HG03342 (cell line): ENCODE results near the gene CTLA4.
"Not testable (repeated sequence)": the region's sequence is repeated elsewhere in the genome, so short reads cannot be mapped to it uniquely, and the experiment has no call there.

Source experiments
- ATAC-seq: cut with Tn5 transposase; IDR thresholded peaks from one replicate; pipeline ENCODE4 v1.9.1; 2021; ENCODE audit warnings: mild to moderate bottlenecking, moderate library complexity; ENCODE audit not compliant: unreplicated experiment

The CTLA4 gene

GRCh38 chr2:203855274-203855673, 12.3 kb upstream of the CTLA4 start:
- ATAC-seq, result no peak

- ATAC-seq, result no peak
Observed at GRCh38 chr2:203857656-203858055, 9.9 kb upstream of the CTLA4 start.

- ATAC-seq, result no peak
Observed at GRCh38 chr2:203858176-203858575, 9.4 kb upstream of the CTLA4 start.

DNA sequence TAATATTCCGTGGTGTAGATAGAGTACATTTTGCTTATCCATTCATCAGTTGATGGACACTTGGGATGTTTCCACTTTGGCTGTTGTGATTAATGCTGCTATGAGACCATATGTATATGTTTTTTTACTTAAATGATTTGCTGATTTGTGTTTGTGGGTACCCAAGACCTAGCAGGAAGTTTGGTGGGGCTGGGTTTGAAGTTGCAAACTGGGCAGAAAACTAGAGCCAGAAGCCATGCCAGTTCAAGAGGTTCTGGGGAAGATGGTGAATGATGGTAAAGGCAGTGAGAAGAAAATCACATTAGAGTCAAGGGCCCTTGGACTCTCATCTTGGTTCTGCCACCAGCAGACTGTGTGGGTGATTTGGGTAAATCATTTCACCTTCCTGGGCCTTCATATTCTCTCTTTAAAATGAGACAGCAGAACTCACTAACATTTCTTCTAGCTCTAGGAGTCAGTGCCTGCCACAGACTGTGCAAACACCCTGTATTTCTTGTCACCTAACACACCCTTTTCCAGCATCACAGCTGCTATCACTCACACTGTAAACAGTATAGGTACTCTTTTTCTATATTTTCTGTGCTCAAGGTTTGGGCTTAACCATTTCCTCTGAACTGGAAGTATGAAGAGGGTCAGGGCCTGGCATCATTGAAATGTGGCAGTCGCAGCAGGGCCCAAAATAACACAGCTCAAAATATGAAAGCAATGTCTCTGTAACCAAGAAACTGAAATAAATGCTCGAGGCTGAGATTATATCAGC, 8.4 kb upstream of the CTLA4 start:
- ATAC-seq, result no peak

GRCh38 chr2:203861197-203861596, 6.4 kb upstream of the CTLA4 start:
- ATAC-seq, result no peak

- no peak for ATAC-seq
Observed at GRCh38 chr2:203861607-203862006, 6.0 kb upstream of the CTLA4 start.

DNA sequence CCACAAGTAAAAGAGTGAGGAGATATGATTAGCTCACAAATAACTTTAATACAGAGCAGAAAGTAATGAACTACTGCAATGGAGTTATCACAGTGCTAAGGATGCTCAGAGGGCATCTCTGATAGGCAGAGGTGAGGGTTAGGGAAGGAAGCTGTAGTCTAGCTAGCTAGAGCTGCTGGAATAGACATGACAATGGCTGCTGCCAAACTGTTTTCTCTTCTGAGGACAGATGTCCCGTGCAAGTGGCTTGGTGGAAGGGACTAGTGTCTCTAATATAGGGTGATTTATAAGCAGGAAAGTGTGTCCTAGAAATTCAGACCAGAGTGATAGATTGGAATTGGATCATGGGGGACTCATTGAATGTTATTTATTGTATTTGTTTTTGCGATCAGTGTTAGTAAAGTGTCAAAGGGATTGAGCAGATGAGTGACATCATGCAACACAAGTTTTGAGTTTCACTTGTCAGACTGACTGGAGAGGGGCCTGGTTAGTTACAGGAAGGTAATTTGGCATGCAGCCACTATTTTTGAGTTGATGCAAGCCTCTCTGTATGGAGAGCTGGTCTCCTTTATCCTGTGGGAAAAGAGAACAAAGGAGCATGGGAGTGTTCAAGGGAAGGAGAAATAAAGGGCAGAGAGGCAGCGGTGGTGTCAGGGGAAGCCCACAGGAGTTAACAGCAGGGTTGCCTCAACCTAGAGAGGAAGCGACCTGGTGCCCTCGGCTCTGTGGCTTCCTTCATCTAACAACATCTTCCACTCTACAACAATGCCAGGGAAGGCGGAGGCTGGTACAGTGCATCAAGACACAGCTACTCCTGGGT, 1.9 kb downstream of the CTLA4 start:
- ATAC-seq, result no peak

- no peak for ATAC-seq
Observed at GRCh38 chr2:203870481-203870880, 2.9 kb downstream of the CTLA4 start.

DNA sequence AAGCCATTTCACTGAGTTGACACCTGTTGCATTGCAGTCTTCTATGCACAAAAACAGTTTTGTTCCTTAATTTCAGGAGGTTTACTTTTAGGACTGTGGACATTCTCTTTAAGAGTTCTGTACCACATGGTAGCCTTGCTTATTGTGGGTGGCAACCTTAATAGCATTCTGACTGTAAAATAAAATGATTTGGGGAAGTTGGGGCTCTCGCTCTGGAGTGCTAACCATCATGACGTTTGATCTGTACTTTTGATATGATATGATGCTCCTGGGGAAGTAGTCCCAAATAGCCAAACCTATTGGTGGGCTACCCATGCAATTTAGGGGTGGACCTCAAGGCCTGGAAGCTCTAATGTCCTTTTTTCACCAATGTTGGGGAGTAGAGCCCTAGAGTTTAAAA, 3.4 kb downstream of the CTLA4 start:
- ATAC-seq, result no peak

DNA sequence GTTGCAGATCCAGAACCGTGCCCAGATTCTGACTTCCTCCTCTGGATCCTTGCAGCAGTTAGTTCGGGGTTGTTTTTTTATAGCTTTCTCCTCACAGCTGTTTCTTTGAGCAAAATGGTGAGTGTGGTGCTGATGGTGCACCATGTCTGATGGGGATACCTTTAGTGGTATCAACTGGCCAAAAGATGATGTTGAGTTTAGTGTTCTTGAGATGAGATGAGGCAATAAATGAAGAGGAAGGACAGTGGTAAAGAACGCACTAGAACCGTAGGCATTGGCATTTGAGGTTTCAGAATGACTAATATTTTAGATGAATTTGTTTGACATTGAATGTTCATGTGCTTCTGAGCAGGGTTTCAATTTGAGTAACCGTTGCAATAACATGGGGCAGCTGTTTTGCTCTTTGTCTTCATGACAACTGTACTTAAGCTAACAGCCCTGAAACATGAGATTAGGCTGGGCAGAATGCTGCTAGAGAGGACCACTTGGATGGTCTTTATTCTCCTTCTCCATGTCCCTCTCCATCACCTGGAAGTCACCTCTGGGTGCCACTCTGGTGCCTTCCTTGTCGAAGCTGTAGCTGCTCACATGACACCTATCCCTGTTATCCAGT, 3.9 kb downstream of the CTLA4 start:
- peak; percentile 96 for ATAC-seq

DNA sequence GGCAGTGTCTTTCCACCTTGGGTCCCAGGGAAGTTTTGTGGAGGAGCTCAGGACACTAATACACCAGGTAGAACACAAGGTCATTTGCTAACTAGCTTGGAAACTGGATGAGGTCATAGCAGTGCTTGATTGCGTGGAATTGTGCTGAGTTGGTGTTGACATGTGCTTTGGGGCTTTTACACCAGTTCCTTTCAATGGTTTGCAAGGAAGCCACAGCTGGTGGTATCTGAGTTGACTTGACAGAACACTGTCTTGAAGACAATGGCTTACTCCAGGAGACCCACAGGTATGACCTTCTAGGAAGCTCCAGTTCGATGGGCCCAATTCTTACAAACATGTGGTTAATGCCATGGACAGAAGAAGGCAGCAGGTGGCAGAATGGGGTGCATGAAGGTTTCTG, 5.9 kb downstream of the CTLA4 start:
- ATAC-seq, result no peak

DNA sequence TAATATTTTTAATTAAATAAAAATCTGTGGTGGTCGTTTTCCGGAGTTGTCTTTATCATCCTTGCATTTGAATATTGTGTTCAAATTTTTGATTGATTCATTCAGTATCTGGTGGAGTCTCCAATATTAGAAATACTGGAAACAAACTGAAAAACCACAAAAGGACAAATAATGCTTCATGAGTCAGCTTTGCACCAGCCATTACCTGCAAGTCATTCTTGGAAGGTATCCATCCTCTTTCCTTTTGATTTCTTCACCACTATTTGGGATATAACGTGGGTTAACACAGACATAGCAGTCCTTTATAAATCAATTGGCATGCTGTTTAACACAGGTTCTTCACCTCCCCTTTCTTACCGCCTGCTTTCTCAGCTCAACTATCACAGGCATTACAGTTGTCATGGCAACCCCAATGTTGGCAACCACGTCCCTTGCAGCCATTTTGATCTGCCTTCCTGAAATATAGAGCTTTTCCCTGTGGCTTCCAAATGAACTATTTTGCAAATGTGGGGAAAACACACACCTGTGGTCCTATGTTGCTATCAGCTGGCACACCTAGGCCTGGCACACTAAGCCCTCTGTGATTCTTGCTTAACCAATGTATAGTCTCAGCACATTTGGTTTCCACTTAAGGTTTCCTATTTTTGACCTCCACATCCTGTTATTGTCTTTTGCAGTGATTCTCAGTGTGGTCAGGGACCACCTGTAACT, 6.5 kb downstream of the CTLA4 start:
- ATAC-seq, result no peak

DNA sequence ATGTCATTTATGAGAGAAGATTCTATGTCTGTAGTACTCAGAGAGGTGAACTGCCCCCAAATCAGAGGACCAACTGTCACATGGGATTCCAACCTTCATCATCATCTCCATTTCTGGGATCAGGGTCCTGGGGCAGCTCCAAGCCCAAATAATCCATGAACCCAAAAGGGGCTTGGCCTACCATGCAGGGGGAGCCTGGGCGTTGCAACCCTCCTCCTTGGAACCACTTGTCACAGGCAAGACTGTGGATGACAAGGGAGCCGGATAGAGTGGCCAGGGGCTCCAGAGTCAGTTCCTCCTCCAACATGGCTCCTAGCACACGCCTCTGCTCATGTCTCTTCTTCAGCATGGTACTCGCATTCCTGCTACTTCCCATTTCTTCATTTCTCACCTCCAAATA, 7.9 kb downstream of the CTLA4 start:
- no peak for ATAC-seq

- no peak for ATAC-seq
Observed at GRCh38 chr2:203876328-203876727, 8.8 kb downstream of the CTLA4 start.

GRCh38 chr2:203878063-203878462, 10.5 kb downstream of the CTLA4 start:
- no peak for ATAC-seq

- ATAC-seq, result no peak
Observed at GRCh38 chr2:203880557-203881125, 13.1 kb downstream of the CTLA4 start.

DNA sequence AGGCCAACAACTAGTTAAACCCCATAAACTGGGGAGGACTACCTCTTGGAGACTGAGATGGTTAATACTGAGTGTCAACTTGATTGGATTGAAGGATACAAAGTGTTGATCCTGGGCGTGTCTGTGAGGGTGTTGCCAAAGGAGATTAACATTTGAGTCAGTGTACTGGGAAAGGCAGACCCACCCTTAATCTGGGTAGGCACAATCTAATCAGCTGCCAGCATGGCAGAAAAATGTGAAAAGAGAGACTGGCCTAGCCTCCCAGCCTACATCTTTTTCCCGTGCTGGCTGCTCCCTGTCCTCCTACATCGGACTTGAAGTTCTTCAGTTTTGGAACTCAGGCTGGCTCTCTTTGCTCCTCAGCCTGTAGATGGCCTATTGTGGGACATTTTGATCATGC, 13.6 kb downstream of the CTLA4 start:
- ATAC-seq, result not testable (repeated sequence)

GRCh38 chr2:203882551-203882950, 15.0 kb downstream of the CTLA4 start:
- ATAC-seq, result no peak

DNA sequence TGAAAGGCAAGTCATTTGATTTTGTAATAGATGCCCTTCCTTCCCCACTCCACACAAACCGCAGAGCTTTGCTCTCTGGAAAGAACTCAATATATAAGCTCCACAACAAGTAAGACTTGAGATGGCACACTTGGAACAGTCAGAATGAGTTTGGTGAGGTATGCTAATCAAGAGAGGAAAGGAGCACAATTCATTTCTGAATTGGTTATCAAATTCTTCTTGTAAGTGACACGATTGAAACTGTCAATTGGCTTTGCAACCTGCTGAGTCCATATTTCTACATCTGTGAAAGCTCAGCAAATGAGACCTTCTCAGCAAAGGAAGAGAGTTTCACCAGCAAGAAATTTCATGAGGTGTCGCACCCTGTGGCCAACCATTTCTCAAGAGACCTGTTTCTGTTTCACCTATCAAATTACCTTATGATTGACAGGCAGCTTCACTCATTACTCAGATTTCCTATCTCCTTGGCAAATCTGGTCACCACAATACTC, 19.1 kb downstream of the CTLA4 start:
- no peak for ATAC-seq

DNA sequence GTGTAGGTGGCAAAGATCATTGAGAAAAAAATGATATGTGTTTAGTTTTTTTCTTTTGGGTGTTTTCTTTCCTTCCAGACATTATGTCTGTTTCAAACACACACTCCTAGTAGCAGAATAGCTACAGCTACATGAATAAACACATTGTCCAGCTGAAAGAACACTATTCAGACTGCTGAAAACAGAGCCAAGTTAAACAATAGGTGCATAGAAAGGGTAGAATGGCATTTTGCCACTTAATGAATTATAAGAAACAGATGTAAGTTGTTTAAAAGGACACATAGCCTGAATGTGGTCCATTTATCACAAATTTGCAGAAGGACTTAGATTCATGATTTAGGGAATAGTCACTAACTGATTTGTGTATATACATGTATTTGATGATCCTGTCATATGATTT, 20.1 kb downstream of the CTLA4 start:
- ATAC-seq, result no peak

GRCh38 chr2:203889542-203889941, 22.0 kb downstream of the CTLA4 start:
- no peak for ATAC-seq
